NCI-H460 (cell line): Measurements from ENCODE around the gene MAGI1. TPM values are rescaled to one million over a fixed set of nuclear protein-coding genes. Genes with fewer than 3 reads are reported as not detected.
"Not testable (repeated sequence)": the region's sequence is repeated elsewhere in the genome, so short reads cannot be mapped to it uniquely, and the experiment has no call there.

Experiments
- DNase-seq: peaks from one replicate; pipeline ENCODE4 v3.0.0-alpha.2; 2016; ENCODE audit warnings: low read depth; ENCODE audit errors: extremely low read depth
- total RNA-seq: library from RNA; depleted of rRNA; stranded (reverse); fragments of >200 nt; shearing (Covaris generic); gene quantifications from 2 replicates; pipeline ENCODE4 v1.2.3, GENCODE V29; 2014

MAGI1 gene
- total RNA-seq, 1 experiment from 2014 or later: 1.7 TPM

- peak; percentile 48 for DNase-seq
Measured at GRCh38 chr3:65732051-65732935, 306.4 kb downstream of the MAGI1 start.

GRCh38 chr3:65730449-65730848, 308.3 kb downstream of the MAGI1 start:
- no peak for DNase-seq

GRCh38 chr3:65729973-65730372, 308.7 kb downstream of the MAGI1 start:
- DNase-seq: no peak

DNA sequence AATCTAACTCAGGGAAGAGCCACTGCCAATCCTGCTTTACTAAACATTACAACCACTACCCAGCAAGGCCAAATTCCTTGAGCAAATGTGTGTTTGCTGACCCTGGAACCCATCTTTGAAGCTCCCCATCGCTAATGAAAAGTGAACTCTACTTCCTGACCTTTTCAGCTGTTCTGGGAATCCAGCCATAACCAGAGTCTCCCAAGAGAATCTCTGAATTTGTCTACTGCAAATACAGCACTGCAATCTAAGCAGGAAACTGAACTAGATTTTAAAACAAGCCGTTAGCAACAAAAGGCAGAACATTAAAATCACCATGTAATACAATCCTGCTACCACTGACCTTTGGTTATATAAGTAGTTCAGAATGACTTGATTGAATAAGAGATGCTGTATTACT, 309.2 kb downstream of the MAGI1 start:
- no peak for DNase-seq

DNA sequence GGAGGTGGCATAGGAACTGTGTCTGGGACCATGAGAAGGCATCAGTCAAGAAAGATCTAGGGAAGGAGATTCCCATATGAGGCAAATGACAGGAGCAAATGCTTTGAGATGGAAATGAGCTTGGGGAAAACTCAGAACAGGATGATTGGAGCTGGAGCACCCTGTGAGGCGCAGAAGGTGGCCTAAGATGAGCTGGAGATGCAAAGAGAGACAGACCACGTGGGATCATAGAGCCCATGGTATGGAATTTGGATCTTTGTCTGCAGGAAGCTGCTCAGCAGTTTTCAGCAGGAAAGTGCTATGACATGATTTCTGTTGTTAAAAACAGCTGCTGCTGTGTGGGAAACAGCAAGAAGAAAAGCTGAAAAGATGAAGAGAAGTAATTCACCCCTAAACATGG, 310.6 kb downstream of the MAGI1 start:
- no peak for DNase-seq

DNA sequence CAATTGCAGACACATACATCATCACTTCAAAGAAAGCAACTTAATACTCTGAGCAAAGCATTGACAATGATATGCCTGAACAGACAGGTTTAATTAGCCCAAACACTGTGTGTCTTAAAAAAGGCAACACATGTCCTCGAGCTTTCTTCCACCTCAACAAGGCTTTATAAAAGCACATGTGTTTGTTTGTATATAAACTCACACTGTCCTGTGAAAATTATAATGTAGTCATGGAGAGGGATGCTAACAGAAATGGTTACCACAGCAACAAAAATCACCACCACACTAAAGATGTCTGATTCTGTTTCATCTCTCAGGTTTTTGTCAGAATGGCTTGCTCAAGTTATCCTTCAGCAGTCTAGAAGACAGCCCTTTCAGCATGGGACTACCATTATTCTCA, 314.7 kb downstream of the MAGI1 start:
- no peak for DNase-seq

DNA sequence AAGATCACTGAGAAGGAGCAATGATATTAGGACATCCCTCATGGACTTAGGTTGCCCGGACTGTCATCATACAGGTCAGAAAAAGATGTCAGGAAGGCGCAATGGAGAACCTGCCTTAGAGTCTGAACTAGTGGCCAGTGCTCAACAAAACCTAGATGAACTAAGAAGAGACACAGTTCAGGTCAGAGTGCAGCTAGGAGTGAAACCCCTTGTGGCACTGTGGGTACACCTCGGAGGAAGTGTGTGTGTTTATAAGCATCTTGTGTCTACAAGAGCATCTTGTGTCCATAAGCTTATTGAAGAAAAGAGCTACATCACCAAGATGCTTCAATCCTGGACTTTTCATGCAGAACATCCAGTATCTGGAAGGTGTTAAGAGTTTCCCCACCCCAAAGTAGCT, 315.7 kb downstream of the MAGI1 start:
- no peak for DNase-seq

DNA sequence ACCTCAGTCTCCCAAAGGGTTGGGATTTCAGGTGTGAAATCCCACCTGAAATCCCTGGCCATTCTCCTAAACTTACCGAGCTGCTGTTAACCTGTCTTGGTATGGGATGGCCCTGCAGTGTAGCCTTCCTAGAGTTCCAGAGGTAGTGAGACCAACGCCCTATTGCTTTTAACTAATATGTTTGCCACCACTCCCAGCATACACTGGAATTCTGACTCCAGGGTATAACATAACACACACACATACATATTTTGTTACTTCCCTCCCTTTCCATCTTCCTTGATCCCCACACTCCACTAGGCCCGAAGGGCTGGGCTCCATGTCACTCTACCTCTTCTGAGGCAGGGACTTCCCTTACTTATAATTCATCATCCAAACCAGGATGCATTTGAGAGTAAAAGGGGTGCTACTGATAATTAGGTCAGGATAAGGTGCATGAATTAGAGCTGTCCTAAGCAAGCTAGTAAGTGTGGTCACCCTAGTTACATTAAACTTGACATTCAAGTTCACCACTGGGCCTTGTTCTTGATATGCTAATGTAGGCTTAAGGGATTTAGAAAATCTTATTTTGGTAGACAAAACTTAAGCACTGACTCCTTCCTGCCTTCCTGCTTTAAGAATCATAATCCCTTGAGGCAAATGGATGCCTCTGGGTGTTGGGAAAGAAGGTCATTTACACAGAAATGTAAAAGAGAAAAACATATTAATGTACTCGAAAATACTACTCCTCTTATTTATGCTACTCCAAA, 317.6 kb downstream of the MAGI1 start:
- no peak for DNase-seq

- DNase-seq: not testable (repeated sequence)
Measured at GRCh38 chr3:65719639-65720038, 319.1 kb downstream of the MAGI1 start.

- no peak for DNase-seq
Measured at GRCh38 chr3:65717676-65718346, 320.9 kb downstream of the MAGI1 start.

GRCh38 chr3:65716071-65716751, 322.5 kb downstream of the MAGI1 start:
- DNase-seq: no peak

- DNase-seq: no peak
Measured at GRCh38 chr3:65714134-65714533, 324.6 kb downstream of the MAGI1 start.

DNA sequence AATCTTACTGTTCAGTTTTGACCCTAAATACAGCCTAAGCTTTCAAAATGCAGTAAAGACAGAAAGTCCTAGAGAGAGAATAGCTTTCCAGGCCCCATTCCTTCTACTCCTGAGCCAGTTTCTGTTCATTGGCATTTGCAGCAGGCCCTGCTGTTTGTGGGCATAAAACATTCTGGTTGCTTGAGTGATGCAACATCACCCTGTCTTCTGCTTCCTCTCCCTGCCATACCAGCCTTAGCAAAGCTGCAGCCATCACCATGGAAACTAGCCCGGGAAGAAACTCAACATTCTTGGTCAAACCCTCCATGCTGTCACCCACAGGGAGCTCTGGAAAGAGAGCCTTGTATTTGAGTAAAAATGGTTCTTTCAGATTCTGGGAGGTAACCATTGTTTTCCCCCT, 325.7 kb downstream of the MAGI1 start:
- no peak for DNase-seq

DNA sequence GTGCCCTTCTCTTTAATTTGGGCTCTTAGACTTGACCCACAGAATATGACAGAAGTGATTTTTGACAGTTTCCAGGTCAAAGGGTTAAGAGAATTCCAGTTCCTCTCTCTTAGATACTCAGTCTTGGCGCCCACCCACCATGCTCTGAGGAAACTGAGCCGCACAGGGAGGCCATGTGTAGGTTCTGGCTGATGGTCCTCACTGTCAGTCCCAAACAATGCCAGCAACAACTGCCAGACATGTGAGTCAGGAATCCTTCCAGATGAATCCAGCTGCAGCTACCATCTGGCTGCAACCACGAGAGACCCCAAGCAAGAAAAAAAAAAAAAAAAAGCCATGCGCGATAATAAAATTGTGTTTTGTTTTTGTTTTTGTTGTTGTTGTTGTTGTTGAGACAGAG, 326.6 kb downstream of the MAGI1 start:
- DNase-seq: no peak

- no peak for DNase-seq
Measured at GRCh38 chr3:65706776-65707568, 331.7 kb downstream of the MAGI1 start.

DNA sequence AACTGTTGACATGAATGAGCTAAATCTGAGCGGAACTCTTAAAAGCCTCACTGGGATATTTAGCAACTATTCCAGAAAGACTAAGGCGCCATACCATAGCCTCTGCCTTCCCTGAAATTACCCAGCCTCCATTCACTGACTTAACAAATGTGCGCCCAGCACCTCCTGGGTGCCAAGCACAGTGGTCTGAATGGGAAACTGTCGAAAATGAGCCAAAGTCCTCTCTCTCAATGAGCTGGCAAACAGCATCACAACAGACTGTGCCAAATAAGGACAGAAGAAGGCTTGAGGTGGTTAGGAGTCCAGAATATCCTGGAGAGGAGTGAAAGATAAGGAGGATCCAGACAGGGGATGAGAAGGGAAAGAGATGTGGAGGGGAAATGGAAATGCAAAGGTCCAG, 332.4 kb downstream of the MAGI1 start:
- no peak for DNase-seq

- no peak for DNase-seq
Measured at GRCh38 chr3:65703820-65704219, 334.9 kb downstream of the MAGI1 start.

- no peak for DNase-seq
Measured at GRCh38 chr3:65703026-65703425, 335.7 kb downstream of the MAGI1 start.

GRCh38 chr3:65702202-65702601, 336.5 kb downstream of the MAGI1 start:
- no peak for DNase-seq

- DNase-seq: no peak
Measured at GRCh38 chr3:65701516-65701915, 337.2 kb downstream of the MAGI1 start.
